HG02885 (cell line): ENCODE data around the gene ZCWPW1.
"Not testable (repeated sequence)": the region's sequence is repeated elsewhere in the genome, so short reads cannot be mapped to it uniquely, and the experiment has no call there.

Source experiments
- ATAC-seq: cut with Tn5 transposase; IDR thresholded peaks from one replicate; pipeline ENCODE4 v1.9.1; 2021; ENCODE audit warnings: mild to moderate bottlenecking; ENCODE audit not compliant: unreplicated experiment, poor library complexity

Gene ZCWPW1

GRCh38 chr7:100380196-100380595 lies 48.3 kb downstream of the ZCWPW1 start:
- ATAC-seq: no peak

GRCh38 chr7:100378114-100378755 lies 50.3 kb downstream of the ZCWPW1 start:
- ATAC-seq: no peak

- ATAC-seq: no peak
These were observed 52.4 kb downstream of the ZCWPW1 start for GRCh38 chr7:100376066-100376465.

DNA sequence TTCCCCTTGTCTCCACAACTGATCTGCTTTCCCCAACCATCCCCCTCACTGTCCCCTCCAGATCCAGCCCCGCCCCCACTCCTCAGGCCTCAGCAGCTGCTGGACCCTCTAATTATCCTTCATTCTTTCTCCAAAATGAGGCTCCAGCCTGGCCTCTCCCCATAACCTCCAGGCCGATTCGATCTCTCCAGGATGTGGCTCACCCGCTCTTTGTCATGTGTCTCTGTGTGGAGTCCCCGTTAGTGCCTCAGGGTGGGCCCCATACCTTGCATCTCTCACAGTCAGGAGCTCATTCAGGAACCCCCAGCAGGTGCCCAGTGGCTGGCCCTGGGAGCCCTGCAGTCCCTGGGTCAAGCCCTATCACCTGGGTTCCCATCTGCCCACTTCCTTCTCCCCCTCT lies 53.9 kb downstream of the ZCWPW1 start:
- ATAC-seq: no peak

DNA sequence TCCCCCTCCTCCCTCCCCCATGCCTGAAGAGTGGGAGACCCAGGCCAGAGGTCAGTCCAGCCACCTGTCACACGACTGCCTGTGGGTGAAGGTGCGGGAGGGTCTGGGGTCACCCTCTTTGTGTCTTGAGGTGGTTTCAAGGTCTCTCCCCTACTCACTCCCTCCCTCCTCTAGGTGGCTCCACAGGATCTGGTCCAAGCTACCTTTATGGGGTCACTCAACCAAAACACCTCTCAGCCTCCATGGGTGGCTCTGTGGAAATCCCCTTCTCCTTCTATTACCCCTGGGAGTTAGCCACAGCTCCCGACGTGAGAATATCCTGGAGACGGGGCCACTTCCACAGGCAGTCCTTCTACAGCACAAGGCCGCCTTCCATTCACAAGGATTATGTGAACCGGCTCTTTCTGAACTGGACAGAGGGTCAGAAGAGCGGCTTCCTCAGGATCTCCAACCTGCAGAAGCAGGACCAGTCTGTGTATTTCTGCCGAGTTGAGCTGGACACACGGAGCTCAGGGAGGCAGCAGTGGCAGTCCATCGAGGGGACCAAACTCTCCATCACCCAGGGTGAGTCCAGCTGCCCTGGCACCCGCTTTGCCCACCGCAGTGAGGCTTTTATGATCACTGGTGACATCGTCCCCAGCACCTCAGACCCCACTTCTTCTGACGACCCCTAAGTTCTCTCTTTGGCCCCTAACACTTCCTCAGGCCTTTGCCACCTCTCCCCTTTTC lies 54.5 kb downstream of the ZCWPW1 start:
- not testable (repeated sequence) for ATAC-seq

DNA sequence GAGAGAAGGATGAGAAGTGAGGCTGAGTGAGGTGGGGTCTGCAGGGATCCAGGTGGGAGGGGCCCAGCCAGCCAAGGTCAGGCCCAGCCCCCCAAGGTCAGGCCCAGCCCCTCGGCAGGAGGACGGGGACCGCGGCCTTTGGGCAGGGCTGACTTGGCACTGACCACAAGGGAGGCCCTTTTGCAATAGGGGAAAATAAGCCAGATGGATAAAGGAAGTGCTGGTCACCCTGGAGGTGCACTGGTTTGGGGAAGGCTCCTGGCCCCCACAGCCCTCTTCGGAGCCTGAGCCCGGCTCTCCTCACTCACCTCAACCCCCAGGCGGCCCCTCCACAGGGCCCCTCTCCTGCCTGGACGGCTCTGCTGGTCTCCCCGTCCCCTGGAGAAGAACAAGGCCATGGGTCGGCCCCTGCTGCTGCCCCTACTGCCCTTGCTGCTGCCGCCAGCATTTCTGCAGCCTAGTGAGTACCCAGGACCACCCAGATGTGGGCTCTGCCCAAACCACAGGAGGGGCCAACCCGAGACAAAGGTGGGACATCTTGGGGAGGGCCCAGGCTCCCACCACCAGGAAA lies 55.2 kb downstream of the ZCWPW1 start, which contains the start of gene PILRA:
PILRA (plus strand) TSS at position 227 of the 571 bp plus-strand sequence; CDS start at position 397, 170 bp downstream.
- ATAC-seq: no peak

DNA sequence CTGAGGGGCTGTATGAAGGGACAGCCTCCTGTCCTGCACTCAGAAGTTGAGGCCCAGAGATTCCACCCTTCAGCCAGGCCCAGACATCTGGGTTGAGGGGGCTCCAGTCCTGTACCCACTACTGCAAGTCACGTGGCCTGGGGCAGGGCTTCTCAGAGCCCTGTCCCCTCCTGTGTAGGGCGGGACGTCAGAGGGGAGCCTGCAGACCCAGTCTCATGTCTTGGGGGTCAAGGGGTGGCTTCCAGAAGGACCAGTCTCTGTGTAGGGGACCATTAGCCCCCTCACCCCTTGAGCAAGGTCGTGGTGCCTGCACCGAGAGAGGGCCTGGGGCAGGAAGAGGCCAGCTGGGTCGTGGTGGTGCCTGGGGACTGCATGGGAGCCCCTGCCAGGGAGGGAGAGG lies 55.8 kb downstream of the ZCWPW1 start:
- ATAC-seq: no peak

DNA sequence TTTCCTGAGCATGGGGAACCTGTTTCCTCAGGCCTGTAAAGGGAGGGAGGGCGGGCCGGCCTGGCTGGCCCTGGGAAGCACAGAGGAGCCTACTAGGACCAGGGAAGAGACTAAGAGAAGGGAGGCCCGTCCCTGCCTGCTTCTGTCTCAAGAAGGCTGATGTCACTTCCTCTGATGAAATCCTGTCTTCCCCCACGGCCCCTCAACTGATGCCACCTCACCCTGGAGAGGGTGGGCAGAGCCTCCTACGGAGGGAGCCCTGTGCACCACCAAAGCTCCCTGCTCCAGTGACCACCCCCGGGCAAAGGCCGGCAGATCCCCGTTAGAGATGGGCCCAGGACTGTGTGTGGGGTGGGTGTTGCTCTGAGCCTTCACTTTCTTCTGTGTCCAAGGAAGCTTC lies 56.2 kb downstream of the ZCWPW1 start:
- ATAC-seq: no peak

DNA sequence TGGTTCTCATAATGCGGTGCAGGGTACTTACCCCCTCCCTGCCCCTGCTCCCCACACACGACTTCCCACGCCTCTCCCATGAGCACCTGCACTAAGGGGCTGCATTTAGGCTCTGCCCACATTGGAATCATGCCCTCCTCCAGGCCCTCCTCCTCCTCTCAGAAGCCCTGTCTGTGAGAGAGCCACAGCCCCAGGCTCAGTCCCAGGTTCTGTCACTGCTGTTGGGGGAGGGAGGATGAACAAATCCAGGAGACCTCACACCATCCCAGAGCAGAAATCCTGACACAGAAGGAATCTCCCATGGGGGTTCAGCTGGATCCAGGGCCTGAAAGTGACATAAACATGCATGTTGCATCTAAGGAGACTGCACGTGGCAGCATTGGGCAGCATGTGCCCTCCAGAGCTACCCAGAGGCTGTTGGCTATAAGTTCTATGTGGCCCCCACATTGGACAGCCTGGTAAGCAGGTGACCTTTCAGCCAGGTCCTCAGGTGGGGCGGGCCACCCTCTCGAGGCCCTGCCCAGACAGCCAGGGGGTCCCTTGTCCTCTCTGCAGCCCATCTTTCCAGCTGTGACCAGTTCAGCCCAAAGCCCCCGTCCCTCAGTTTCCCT lies 56.8 kb downstream of the ZCWPW1 start:
- ATAC-seq: no peak

DNA sequence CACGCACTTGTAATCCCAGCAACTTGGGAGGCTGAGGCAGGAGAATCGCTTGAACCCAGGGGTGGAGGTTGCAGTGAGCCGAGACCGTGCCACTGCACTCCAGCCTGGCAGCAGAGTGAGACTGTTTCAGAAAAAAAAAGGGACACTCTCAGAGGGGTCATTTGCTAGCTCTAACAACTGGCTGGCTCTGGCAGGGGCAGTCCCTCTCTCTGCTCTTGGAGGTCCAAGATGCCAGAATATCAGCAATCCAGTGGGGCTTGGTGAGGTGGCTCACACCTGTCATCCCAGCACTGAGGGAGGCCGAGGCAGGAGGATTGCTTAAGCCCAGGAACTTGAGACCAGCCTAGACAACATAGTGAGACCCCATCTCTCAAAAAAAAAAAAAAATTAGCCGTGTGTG lies 57.8 kb downstream of the ZCWPW1 start:
- no peak for ATAC-seq

GRCh38 chr7:100370303-100370702 lies 58.2 kb downstream of the ZCWPW1 start:
- no peak for ATAC-seq

- peak; percentile 67 for ATAC-seq
These were observed 59.4 kb downstream of the ZCWPW1 start for GRCh38 chr7:100369105-100369504.

DNA sequence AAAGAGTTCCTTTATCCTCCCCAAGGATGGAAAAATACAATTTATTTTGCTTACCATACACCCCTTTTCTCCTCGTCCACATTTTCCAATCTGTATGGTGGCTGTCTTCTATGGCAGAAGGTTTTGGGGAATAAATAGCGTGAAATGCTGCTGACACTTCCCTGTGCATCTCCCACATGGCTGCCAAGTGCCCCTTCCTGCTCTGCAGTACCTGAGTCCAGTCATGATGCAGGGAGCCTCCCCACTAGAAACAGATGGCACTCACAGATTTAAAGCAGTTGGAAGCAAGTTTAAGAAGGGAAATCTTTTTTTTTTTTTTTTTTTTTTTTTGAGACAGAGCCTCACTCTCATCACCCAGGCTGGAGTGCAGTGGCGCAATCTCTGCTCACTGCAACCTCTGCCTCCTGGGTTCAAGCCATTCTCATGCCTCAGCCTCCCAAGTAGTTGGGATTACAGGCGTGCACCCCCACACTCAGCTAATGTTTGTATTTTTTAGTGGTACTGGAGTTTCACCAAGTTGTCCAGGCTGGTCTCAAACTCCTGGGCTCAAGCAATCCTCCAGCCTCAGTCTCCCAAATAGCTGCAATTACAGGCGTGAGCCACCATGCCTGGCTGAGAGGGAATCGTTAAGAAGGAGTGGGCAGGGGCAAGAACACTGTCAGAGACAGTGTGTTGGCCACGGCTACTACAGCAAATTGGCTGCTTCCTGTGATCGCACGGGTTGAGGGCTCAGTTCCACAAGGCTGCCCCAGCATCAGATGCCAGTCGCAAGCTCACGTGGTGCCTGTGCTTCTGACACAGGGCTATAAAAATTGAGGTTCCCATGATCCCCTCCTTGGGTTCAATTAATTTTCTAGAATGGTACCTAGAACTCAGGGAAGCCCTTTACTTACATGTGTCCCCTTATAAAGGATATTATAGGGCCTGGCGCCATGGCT lies 60.6 kb downstream of the ZCWPW1 start:
- no peak for ATAC-seq

GRCh38 chr7:100367251-100367620 lies 61.3 kb downstream of the ZCWPW1 start:
- ATAC-seq: no peak

GRCh38 chr7:100366411-100367250 lies 61.9 kb downstream of the ZCWPW1 start:
- peak; percentile 37 for ATAC-seq

- not testable (repeated sequence) for ATAC-seq
These were observed 62.5 kb downstream of the ZCWPW1 start for GRCh38 chr7:100365998-100366367.

DNA sequence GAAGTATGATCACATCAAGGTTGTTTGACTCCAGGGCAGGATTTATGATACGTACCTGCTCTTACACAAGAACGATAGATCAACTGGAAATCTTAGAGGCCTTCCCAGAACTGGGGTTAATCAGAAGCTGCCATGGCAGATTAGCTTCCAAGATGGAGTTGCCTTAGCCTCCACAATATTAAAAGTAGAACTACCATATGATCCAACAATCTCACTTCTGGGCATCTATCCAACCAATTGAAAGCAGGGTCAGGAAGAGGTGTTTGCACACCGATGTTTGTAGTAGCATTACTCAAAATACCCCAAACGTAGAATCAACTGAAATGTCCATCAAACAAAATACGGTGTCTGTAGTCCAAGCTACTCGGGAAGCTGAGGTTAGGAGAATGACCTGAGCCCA lies 64.0 kb downstream of the ZCWPW1 start:
- ATAC-seq: no peak

DNA sequence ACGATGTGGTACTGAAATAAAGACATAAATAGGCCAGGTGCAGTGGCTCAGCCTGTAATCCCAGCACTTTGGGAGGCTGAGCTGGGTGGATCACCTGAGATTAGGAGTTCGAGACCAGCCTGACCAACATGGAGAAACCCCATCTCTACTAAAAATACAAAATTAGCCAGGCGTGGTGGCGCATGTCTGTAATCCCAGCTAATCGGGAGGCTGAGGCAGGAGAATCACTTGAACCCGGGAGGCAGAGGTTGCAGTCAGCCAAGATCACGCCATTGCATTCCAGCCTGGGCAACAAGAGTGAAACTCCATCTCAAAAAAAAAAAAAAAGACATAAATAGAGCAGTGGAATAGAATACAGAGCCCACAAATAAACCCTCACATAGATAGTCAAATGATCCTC lies 64.7 kb downstream of the ZCWPW1 start:
- ATAC-seq: not testable (repeated sequence)

DNA sequence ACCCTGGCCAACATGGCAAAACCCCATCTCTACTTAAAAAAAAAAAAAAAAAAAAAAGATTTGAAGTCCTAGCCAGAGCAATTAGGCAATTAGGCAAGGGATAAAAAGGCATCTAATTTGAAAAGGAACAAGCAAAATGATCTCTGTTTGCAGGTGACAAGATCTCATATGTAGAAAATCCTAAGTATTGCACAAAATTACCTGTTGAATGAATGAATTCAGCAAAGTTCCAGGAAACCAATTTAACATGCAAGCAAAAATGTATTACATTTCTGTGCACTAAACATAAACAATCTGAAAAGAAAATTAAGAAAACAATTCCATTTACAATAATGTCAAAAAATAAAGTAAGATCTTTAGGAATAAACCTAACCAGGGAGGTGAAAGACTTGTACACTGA lies 65.4 kb downstream of the ZCWPW1 start:
- ATAC-seq: no peak
